GM18498 (cell line): ENCODE measurements around the gene PDLIM4.

Experiments used
- ATAC-seq: cut with Tn5 transposase; IDR thresholded peaks from one replicate; pipeline ENCODE4 v1.9.1; 2021; ENCODE audit warnings: mild to moderate bottlenecking, moderate library complexity; ENCODE audit not compliant: unreplicated experiment

Gene PDLIM4

GRCh38 chr5:132301344-132302271, 44.1 kb downstream of the PDLIM4 start:
- ATAC-seq = no peak

- ATAC-seq = no peak
Observed at GRCh38 chr5:132302413-132302812, 44.9 kb downstream of the PDLIM4 start.

DNA sequence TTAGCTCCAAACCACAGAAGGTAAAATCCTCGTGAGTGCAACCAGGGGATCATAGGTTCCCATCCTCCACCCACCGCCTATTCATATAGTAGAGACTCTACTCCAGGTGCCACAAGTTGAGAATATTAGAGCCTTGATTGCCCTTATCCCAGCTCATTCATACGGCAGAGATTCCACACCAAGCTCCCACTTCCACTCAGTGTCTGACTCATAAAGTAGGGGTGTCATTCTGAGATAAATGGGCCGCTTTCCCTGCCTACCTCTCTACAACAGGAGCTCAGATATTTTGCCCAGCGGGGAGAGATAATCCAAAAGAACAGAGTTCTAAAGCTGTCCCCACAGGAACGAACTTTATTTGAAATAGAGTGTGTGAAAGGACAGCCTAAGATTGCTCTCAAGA, 46.1 kb downstream of the PDLIM4 start:
- no peak for ATAC-seq

DNA sequence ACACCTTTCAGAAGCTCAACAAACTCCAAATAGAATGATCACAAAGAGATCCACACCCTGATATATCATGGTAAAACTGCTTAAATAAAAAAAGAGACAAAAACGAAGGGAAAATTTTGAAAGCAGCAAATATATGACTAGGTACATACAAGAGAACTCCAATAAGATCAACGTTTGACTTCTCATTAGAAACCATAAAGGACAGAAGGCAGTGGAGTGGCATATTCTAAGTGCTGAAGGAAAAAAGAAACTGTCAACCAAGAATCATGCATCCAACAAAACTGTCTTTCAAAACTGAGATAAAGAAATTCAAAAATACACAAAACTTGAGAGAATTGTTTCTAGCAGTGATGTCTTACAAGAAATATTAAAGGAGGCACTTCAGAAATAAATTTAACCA, 47.9 kb downstream of the PDLIM4 start:
- ATAC-seq = no peak

DNA sequence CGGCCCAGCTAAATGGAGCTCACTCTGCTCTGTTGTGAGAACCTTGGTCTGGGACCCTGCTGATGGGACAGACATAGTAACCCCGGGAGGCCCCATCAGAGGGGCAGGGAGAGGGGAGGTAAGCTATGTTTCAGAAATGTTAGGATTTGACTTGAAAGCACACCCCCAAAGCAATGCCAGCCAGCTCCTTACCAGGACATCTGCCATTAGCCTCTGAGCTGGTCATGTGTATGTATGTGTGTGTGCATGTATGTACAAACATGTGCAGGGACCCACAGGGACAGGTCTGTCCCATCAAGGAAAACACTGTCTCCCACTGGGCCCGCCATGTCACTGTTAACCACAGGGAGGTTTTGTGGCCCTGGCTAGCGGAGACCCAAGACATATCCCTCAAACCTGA, 51.2 kb downstream of the PDLIM4 start:
- ATAC-seq = no peak

DNA sequence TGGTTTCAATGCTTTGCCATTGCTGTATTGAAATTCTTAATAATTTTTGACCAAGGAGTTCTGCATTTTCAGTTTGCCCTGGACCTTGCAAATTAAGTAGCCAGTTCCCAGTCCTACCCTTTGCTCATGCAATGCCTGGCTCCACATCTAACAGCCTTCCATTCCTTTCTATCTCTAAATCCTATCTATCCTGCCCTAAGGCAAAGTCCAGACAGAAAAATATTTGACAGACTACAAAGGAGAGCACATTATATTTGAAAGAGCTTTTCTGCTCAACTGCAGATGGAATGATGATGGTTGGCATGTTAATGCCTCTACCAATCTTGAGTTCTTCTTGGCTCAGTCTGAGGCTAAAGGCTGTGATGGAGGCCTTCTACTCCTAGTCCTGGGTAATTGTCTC, 52.2 kb downstream of the PDLIM4 start:
- ATAC-seq = no peak

DNA sequence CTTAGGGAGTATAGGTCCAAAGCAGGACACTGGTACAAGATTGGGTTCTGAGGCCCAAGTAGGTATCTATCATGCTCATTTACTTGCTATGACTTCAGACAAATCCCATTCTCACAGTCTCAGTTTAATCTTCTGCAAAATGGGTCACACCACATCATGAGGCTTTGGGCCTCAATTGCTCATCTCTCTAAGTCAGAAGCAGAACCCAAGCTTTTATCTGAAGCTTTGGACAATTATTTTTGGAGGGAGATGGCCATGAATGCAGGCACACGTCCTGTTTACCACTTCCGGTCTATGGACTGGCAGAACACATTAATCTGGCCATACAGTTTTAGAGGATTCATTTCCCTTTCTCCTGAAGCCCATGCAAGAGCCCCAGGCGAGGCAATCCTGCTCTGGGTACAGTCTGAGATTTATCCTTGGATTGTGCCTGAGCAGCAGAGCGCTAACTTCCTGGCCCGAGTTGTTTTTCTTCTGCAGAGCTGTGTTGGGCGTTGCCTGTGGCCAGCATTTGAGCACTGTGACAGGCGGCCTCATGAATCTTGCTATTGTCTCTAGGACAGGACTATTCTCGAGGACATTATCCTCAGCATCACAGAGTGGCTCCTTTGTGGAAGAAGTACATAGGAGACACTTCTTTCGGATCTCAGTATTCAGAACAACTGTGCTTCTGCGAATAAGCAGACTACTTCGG, 52.8 kb downstream of the PDLIM4 start:
- no peak for ATAC-seq

DNA sequence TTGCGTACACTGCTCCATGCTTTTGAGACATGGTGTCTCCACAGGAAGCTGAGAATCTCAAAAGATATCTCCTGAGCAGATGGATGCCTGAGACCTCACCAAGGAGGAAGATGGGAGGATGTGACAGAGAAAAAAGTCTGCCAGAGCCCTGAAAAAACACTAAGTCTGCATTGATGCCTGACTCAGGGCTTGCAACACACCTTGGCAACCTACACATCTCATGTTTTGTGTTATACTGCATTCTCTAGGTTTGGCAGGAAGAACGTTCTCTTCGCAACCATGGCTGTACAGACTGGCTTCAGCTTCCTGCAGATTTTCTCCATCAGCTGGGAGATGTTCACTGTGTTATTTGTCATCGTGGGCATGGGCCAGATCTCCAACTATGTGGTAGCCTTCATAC, 55.9 kb downstream of the PDLIM4 start:
- no peak for ATAC-seq

DNA sequence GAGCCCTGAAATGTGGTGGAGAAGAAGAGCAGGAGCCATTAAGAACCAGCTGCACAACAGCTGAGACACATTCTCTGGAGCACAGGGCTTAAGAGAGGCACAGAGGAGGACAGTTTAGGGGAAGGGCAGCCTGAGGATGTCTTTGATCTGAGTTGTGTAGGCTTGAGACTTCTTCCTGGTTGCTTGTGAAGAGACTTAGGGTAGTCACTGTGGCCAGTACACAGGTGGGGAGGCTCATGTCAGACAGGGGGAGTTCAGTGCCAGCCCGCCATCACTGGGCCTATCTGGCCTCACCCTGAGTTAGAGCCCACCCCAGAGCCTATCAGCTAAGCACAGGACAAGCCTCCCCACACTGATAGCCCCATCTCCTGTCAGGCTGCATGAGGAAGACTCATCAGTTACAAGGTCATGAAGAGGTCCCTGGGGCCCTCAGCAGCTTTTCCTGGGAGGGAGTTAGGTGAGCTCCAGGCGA, 56.5 kb downstream of the PDLIM4 start:
- ATAC-seq = no peak

DNA sequence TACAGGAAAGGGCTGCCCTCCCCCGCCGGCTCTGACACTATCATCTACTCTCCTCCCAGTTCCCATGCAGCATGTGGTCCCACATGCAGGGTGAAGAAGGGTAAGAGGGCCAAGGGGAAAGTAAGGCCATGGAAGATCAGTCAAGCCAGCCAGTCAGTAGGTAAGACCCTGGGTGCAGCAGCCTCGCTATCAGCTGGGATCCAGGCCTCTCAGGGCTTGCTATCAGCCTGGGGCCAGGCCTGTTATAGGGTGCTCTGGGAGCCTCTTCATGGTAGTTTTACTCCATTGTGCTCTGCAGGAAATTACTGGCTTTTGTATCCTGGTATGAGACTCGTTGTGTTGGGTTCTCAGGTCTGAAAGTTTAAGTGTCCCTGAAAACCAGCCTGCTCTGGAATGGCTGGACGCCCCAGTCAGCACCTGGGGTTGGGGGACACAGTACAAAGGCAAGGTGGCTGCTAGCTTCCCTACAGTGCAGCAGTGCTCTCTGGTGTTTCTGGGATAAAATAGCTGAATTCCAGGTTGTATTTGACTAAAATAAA, 58.1 kb downstream of the PDLIM4 start:
- no peak for ATAC-seq

DNA sequence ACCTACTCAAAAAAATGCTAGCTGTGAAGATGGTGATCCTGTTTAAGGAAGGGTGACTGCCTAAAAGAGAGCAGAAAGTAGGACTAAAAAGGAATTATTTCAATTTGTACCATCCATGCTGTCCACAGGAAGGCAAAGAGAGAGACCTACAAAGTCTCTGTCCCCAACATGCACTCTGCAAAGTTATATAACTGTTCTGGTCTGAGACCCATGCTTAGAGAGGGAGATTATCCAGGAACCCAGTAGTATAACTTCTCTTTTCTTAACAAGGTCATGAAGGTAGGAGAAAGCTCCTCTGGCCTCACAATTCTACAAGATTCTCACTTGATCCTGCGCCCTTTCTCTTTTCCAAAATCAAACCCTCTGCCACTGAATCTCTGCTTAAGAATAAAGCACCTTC, 62.5 kb downstream of the PDLIM4 start:
- ATAC-seq = no peak

GRCh38 chr5:132321109-132321721, 63.7 kb downstream of the PDLIM4 start:
- ATAC-seq = no peak

- ATAC-seq = no peak
Observed at GRCh38 chr5:132322266-132322665, 64.8 kb downstream of the PDLIM4 start.
